Activated CD4-positive, alpha-beta memory T cell treated with anti-CD3 and anti-CD28 coated beads, Interleukin-2, amount 10 ng/mL, durations not matched to agents 7 days and 5 days (primary cell): ENCODE data around the gene MYO1B. TPM values are rescaled to one million over a fixed set of nuclear protein-coding genes. Genes with fewer than 3 reads are reported as not detected.

Experiments
- CTCF ChIA-PET: fragments of 350-600 bp; sonication (Branson Sonifier 250); formaldehyde crosslinking; loops from one replicate; lab custom pipeline; 2021; ENCODE audit warnings: antibody characterized with exemption, inconsistent platforms; lab: Charles Lee
- POLR2A ChIA-PET: fragments of 350-600 bp; sonication (Branson Sonifier 250); formaldehyde crosslinking; loops from one replicate; lab custom pipeline; 2021; ENCODE audit warnings: antibody characterized with exemption; lab: Charles Lee
- DNase-seq: peaks from one replicate; pipeline ENCODE4 v3.0.0-alpha.2; 2020
- H3K27ac Mint-ChIP-seq: one replicate; pipeline ENCODE4 v1.8.0; 2021; ENCODE audit warnings: mild to moderate bottlenecking, mixed read lengths
- H3K27me3 Mint-ChIP-seq: one replicate; pipeline ENCODE4 v1.8.0; 2021; ENCODE audit warnings: mixed read lengths
- H3K36me3 Mint-ChIP-seq: one replicate; pipeline ENCODE4 v1.8.0; 2021; ENCODE audit warnings: low read depth, mixed read lengths
- H3K4me1 Mint-ChIP-seq: one replicate; pipeline ENCODE4 v1.8.0; 2021; ENCODE audit warnings: mixed read lengths
- H3K4me3 Mint-ChIP-seq: one replicate; pipeline ENCODE4 v1.8.0; 2021; ENCODE audit warnings: mild to moderate bottlenecking, mixed read lengths
- H3K9me3 Mint-ChIP-seq: one replicate; pipeline ENCODE4 v1.8.0; 2021; ENCODE audit warnings: mixed read lengths
- total RNA-seq, 2 experiments: library from RNA; stranded (reverse); gene quantifications; one replicate each; pipeline ENCODE4 v1.2.3, GENCODE V29; 2021

The MYO1B gene
- total RNA-seq, 2 experiments from 2014 or later = 2.1 to 2.9 TPM

GRCh38 chr2:191465766-191466420 is 220.7 kb downstream of the MYO1B start:
- no peaks in the 10 kb centered on the region for H3K36me3 Mint-ChIP-seq
- no peak for DNase-seq
- no peak overlapping the region for H3K27ac Mint-ChIP-seq
- no peaks in the 10 kb centered on the region for H3K4me1 Mint-ChIP-seq
- ChIA-PET CTCF (no interaction called here), POLR2A (no interaction called here)
- no peaks in the 10 kb centered on the region for H3K9me3 Mint-ChIP-seq
- H3K4me3 Mint-ChIP-seq = no peak overlapping the region
- peaks cover 5% of the 10 kb centered on the region for H3K27me3 Mint-ChIP-seq

- H3K27ac Mint-ChIP-seq = no peak overlapping the region
- CTCF ChIA-PET = no interaction called here
- POLR2A ChIA-PET = no interaction called here
- H3K4me1 Mint-ChIP-seq = no peaks in the 10 kb centered on the region
- H3K4me3 Mint-ChIP-seq = no peak overlapping the region
- no peaks in the 10 kb centered on the region for H3K36me3 Mint-ChIP-seq
- no peak for DNase-seq
- no peaks in the 10 kb centered on the region for H3K9me3 Mint-ChIP-seq
- peaks cover 2% of the 10 kb centered on the region for H3K27me3 Mint-ChIP-seq
Measured at GRCh38 chr2:191467113-191467512, 221.9 kb downstream of the MYO1B start.

DNA sequence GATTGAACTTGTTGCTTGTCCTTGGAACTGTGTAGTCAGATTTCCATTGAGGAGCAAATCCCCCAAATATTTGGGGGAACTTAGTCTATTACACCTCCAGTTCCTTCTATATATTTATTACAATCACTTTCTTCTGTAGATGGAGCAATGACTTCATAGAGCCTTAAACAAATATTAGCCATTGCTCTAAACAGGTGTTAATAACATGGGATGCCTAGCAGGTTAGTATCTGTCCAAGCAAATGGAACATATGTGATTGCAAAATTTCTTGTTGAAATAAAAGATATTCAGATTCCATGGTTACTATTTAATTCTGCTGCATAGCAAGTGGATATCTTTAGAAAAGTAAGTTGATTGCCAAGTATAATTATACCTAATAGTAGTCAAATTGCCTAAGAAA is 225.1 kb downstream of the MYO1B start:
- Mint-ChIP-seq H3K36me3 (no peaks in the 10 kb centered on the region), H3K27me3 (no peaks in the 10 kb centered on the region), H3K9me3 (no peaks in the 10 kb centered on the region), H3K27ac (no peak overlapping the region), H3K4me3 (no peak overlapping the region), H3K4me1 (no peaks in the 10 kb centered on the region)
- DNase-seq = no peak
- CTCF ChIA-PET = no interaction called here
- POLR2A ChIA-PET = no interaction called here

GRCh38 chr2:191474464-191474863 is 229.3 kb downstream of the MYO1B start:
- H3K4me1 Mint-ChIP-seq = no peaks in the 10 kb centered on the region
- ChIA-PET CTCF (no interaction called here), POLR2A (no interaction called here)
- H3K4me3 Mint-ChIP-seq = no peak overlapping the region
- H3K9me3 Mint-ChIP-seq = no peaks in the 10 kb centered on the region
- no peak for DNase-seq
- no peaks in the 10 kb centered on the region for H3K27me3 Mint-ChIP-seq
- no peak overlapping the region for H3K27ac Mint-ChIP-seq
- H3K36me3 Mint-ChIP-seq = no peaks in the 10 kb centered on the region

Other genes with a start within 250 kb of the MYO1B start
- 100 to 1,000 TPM; 540 to 547 TPM for gene STAT1, start 231.2 kb upstream of the MYO1B start, total RNA-seq
- gene STAT4, start 94.4 kb upstream of the MYO1B start, total RNA-seq = 100 to 1,000 TPM; 122 to 124 TPM